Left kidney (tissue), 2 donors: ENCODE data around the gene TAPT1. TPM values are rescaled to one million over a fixed set of nuclear protein-coding genes. Genes with fewer than 3 reads are reported as not detected.

Source experiments
- DNase-seq: peaks from one replicate; pipeline ENCODE4 v3.0.0-alpha.2; 2013
- polyA plus RNA-seq: library from polyadenylated mRNA; unstranded; fragments of 120-200 nt; gene quantifications from one replicate; pipeline ENCODE4 v1.2.1, GENCODE V29; 2013; ENCODE audit not compliant: insufficient read length

The TAPT1 gene
- polyA plus RNA-seq, 1 donor = 49.4 TPM

GRCh38 chr4:16139066-16139945, 87.0 kb downstream of the TAPT1 start:
- DNase-seq = no peak

- DNase-seq = no peak
Observed at GRCh38 chr4:16136827-16137226, 89.4 kb downstream of the TAPT1 start.

- no peak for DNase-seq
Observed at GRCh38 chr4:16136311-16136710, 90.0 kb downstream of the TAPT1 start.

GRCh38 chr4:16133406-16133805, 92.9 kb downstream of the TAPT1 start:
- no peak for DNase-seq

GRCh38 chr4:16131293-16131692, 95.0 kb downstream of the TAPT1 start:
- DNase-seq = no peak

GRCh38 chr4:16129336-16129735, 96.9 kb downstream of the TAPT1 start:
- DNase-seq = no peak

- DNase-seq = no peak
Observed at GRCh38 chr4:16126714-16127113, 99.6 kb downstream of the TAPT1 start.

GRCh38 chr4:16125571-16126445, 100.5 kb downstream of the TAPT1 start:
- DNase-seq = no peak

GRCh38 chr4:16124232-16124631, 102.0 kb downstream of the TAPT1 start:
- DNase-seq = no peak

GRCh38 chr4:16123356-16124084, 102.8 kb downstream of the TAPT1 start:
- DNase-seq = no peak

- no peak for DNase-seq
Observed at GRCh38 chr4:16122784-16123183, 103.5 kb downstream of the TAPT1 start.

- DNase-seq = no peak
Observed at GRCh38 chr4:16122308-16122711, 104.0 kb downstream of the TAPT1 start.

GRCh38 chr4:16120720-16121119, 105.6 kb downstream of the TAPT1 start:
- no peak for DNase-seq

GRCh38 chr4:16119981-16120380, 106.3 kb downstream of the TAPT1 start:
- no peak for DNase-seq

- no peak for DNase-seq
Observed at GRCh38 chr4:16118090-16118489, 108.2 kb downstream of the TAPT1 start.

- DNase-seq = no peak
Observed at GRCh38 chr4:16117164-16117563, 109.1 kb downstream of the TAPT1 start.

GRCh38 chr4:16116493-16116990, 109.7 kb downstream of the TAPT1 start:
- DNase-seq = no peak

GRCh38 chr4:16116019-16116418, 110.3 kb downstream of the TAPT1 start:
- DNase-seq = no peak

- DNase-seq = no peak
Observed at GRCh38 chr4:16114546-16114945, 111.7 kb downstream of the TAPT1 start.

GRCh38 chr4:16113741-16114140, 112.5 kb downstream of the TAPT1 start:
- no peak for DNase-seq

GRCh38 chr4:16111533-16111932, 114.7 kb downstream of the TAPT1 start:
- DNase-seq = no peak

GRCh38 chr4:16110661-16111290, 115.5 kb downstream of the TAPT1 start:
- DNase-seq = no peak
